K562 (cell line): Measurements from ENCODE around the gene BBC3. TPM values are rescaled to one million over a fixed set of nuclear protein-coding genes. Genes with fewer than 3 reads are reported as not detected.

Experiments
- CTBP1 ChIP-seq: fragments of 450-650 bp; IDR thresholded peaks from 2 replicates; pipeline ENCODE4 v1.6.1; 2016; ENCODE audit warnings: borderline replicate concordance
- DMBX1 ChIP-seq: fragments of 250-450 bp; sonication (Bioruptor Pico); IDR thresholded peaks from 2 replicates; pipeline ENCODE4 v1.8.0; 2022; ENCODE audit warnings: inconsistent platforms, mild to moderate bottlenecking, moderate library complexity, borderline replicate concordance
- FOXM1 ChIP-seq, 2 experiments: fragments of 450-650 bp in 1 of 2; sonication (generic) in 1 of 2; formaldehyde crosslinking in 1 of 2; IDR thresholded peaks; 2 replicates each; pipeline versions ENCODE4 v1.6.1 to v1.9.0; 2017 to 2022; ENCODE audit warnings: low read depth in 2 of 2, mild to moderate bottlenecking in 2 of 2, missing genetic modification reagents in 1 of 2, moderate library complexity in 1 of 2
- FOXP1 ChIP-seq: sonication (generic); formaldehyde crosslinking; IDR thresholded peaks from 2 replicates; pipeline ENCODE4 v1.8.0; 2022; ENCODE audit warnings: mild to moderate bottlenecking, missing genetic modification reagents
- HOXB6 ChIP-seq: fragments of 250-450 bp; sonication (Bioruptor Pico); IDR thresholded peaks from 2 replicates; pipeline ENCODE4 v1.5.1; 2022; ENCODE audit warnings: mild to moderate bottlenecking, borderline replicate concordance
- L3MBTL2 ChIP-seq: fragments of 450-650 bp; IDR thresholded peaks from 2 replicates; pipeline ENCODE4 v1.6.1; 2016; ENCODE audit warnings: mild to moderate bottlenecking, moderate library complexity
- NCOA2 ChIP-seq, 2 experiments: fragments of 450-650 bp; IDR thresholded peaks; 2 replicates each; pipeline ENCODE4 v1.6.1; 2018; ENCODE audit warnings: mild to moderate bottlenecking in 2 of 2, moderate library complexity in 1 of 2; ENCODE audit not compliant: partially characterized antibody in 2 of 2
- SLC30A9 ChIP-seq: fragments of 250-450 bp; sonication (Bioruptor Pico); IDR thresholded peaks from 2 replicates; pipeline ENCODE4 v1.8.0; 2022; ENCODE audit warnings: mild to moderate bottlenecking, moderate library complexity
- TAF1 ChIP-seq: IDR thresholded peaks from 2 replicates; pipeline ENCODE4 v1.6.1; 2011; ENCODE audit warnings: mild to moderate bottlenecking, low read length, moderate library complexity; ENCODE audit not compliant: insufficient read depth, control insufficient read depth, severe bottlenecking; ENCODE audit errors: extremely low read depth
- XRCC3 ChIP-seq: fragments of 450-650 bp; IDR thresholded peaks from 2 replicates; pipeline ENCODE4 v1.6.1; 2017; ENCODE audit warnings: mild to moderate bottlenecking, moderate library complexity
- XRCC5 ChIP-seq: fragments of 200-400 bp; formaldehyde crosslinking; IDR thresholded peaks from 2 replicates; pipeline ENCODE4 v1.6.1; 2017; ENCODE audit warnings: low read depth, mild to moderate bottlenecking, low read length
- ZNF668 ChIP-seq: fragments of 250-450 bp; sonication (Bioruptor Pico); IDR thresholded peaks from 2 replicates; pipeline ENCODE4 v1.8.0; 2022; ENCODE audit warnings: mild to moderate bottlenecking, inconsistent platforms
- polyA plus RNA-seq, 8 experiments: library from polyadenylated mRNA; depleted of rRNA in 4 of 8; stranded (reverse) in 5 of 8; unstranded in 3 of 8; fragments of >200 nt; fragmentation: Nextera tagmentation in 2 of 8; fragmentation: Illumina TruSeq in 1 of 8; extraction: Ambion mirVana in 2 of 8; extraction: Trizol in 1 of 8; gene quantifications; 2 replicates each; pipeline versions ENCODE4 v1.2.1 to v1.2.3, GENCODE V29; 2011 to 2014; ENCODE audit warnings: inconsistent platforms in 1 of 8, missing spikeins in 1 of 8
- total RNA-seq, 7 experiments: library from RNA; depleted of rRNA in 6 of 7; stranded (reverse); fragments of >200 nt in 6 of 7; fragmentation: Illumina TruSeq in 2 of 7; extraction: Trizol in 2 of 7; gene quantifications; 2 replicates each; pipeline versions ENCODE4 v1.2.1 to v1.2.3, GENCODE V29; 2011 to 2021; ENCODE audit warnings: low replicate concordance in 1 of 7
- TF ChIP-seq, protein P1 (sequence below): fragments of 450-650 bp; IDR thresholded peaks from 2 replicates; pipeline ENCODE4 v1.6.1; 2016; ENCODE audit warnings: low read depth
- TF ChIP-seq, protein P2 (sequence below), 2 experiments: IDR thresholded peaks; 2 replicates each; pipeline ENCODE4 v1.6.1; 2012; ENCODE audit warnings: improper control_type of control experiment in 2 of 2, low read depth in 2 of 2, low read length in 2 of 2, borderline replicate concordance in 1 of 2
- TF ChIP-seq, protein P3 (sequence below): IDR thresholded peaks from 2 replicates; pipeline ENCODE4 v1.6.1; 2014; ENCODE audit warnings: antibody characterized with exemption

Gene BBC3
- total and polyA plus RNA-seq, 9 of the 15 experiments (the other 6 are each of a cell fraction or from before 2014, with no cell fraction given), result 0.15 to 30.7 (median 4.8) TPM

DNA sequence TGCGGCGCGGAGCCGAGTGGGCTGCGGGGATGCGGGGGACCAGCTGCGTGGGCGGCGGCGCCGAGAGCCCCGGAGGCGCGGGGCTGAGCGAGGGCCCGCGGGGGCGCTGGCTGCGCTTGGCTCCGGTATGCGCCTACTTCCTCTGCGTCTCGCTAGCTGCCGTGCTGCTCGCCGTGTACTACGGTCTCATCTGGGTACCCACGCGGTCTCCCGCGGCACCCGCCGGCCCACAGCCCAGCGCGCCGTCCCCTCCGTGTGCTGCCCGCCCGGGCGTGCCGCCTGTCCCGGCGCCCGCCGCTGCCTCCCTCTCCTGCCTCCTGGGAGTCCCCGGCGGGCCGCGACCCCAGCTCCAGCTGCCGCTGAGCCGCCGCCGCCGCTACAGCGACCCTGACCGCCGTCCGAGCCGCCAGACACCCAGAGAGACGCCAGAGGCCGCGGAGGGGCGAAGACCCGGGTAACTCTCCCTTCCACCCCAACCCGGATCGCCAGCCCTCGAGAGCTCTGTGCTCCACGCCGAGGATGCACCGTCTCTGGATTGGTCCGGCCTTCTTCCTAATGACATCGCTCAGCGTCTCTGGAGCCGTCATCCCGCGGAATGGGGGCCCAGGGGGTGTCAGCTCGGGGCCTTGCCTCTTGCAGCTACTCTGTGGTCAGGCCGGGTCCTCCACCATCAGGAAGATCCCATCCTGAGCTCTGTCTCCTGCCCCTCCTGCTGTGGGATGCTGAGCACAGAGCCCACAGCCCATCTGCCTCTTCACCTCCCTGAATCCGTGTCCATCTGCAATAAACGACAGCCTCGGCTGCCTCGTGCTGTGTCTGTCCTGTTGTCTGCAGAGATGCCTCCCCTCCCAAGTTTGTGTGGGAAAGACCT lies 44.1 kb upstream of the BBC3 start (continued):
- TF ChIP-seq, protein P1, sequence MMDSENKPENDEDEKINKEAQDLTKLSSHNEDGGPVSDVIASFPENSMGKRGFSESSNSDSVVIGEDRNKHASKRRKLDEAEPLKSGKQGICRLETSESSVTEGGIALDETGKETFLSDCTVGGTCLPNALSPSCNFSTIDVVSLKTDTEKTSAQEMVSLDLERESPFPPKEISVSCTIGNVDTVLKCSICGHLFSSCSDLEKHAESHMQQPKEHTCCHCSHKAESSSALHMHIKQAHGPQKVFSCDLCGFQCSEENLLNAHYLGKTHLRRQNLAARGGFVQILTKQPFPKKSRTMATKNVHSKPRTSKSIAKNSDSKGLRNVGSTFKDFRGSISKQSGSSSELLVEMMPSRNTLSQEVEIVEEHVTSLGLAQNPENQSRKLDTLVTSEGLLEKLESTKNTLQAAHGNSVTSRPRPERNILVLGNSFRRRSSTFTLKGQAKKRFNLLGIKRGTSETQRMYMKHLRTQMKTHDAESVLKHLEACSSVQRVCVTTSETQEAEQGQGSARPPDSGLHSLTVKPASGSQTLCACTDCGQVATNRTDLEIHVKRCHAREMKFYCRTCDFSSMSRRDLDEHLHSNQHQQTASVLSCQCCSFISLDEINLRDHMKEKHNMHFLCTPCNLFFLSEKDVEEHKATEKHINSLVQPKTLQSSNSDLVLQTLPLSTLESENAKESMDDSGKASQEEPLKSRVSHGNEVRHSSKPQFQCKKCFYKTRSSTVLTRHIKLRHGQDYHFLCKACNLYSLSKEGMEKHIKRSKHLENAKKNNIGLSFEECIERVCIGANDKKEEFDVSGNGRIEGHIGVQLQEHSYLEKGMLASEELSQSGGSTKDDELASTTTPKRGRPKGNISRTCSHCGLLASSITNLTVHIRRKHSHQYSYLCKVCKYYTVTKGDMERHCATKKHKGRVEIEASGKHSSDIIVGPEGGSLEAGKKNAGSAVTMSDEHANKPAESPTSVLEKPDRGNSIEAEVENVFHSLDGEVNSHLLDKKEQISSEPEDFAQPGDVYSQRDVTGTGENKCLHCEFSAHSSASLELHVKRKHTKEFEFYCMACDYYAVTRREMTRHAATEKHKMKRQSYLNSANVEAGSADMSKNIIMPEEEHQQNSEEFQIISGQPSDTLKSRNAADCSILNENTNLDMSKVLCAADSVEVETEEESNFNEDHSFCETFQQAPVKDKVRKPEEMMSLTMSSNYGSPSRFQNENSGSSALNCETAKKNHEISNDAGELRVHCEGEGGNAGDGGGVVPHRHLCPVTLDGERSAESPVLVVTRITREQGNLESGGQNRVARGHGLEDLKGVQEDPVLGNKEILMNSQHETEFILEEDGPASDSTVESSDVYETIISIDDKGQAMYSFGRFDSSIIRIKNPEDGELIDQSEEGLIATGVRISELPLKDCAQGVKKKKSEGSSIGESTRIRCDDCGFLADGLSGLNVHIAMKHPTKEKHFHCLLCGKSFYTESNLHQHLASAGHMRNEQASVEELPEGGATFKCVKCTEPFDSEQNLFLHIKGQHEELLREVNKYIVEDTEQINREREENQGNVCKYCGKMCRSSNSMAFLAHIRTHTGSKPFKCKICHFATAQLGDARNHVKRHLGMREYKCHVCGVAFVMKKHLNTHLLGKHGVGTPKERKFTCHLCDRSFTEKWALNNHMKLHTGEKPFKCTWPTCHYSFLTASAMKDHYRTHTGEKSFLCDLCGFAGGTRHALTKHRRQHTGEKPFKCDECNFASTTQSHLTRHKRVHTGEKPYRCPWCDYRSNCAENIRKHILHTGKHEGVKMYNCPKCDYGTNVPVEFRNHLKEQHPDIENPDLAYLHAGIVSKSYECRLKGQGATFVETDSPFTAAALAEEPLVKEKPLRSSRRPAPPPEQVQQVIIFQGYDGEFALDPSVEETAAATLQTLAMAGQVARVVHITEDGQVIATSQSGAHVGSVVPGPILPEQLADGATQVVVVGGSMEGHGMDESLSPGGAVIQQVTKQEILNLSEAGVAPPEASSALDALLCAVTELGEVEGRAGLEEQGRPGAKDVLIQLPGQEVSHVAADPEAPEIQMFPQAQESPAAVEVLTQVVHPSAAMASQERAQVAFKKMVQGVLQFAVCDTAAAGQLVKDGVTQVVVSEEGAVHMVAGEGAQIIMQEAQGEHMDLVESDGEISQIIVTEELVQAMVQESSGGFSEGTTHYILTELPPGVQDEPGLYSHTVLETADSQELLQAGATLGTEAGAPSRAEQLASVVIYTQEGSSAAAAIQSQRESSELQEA, result no peak
- TF ChIP-seq, protein P2, sequence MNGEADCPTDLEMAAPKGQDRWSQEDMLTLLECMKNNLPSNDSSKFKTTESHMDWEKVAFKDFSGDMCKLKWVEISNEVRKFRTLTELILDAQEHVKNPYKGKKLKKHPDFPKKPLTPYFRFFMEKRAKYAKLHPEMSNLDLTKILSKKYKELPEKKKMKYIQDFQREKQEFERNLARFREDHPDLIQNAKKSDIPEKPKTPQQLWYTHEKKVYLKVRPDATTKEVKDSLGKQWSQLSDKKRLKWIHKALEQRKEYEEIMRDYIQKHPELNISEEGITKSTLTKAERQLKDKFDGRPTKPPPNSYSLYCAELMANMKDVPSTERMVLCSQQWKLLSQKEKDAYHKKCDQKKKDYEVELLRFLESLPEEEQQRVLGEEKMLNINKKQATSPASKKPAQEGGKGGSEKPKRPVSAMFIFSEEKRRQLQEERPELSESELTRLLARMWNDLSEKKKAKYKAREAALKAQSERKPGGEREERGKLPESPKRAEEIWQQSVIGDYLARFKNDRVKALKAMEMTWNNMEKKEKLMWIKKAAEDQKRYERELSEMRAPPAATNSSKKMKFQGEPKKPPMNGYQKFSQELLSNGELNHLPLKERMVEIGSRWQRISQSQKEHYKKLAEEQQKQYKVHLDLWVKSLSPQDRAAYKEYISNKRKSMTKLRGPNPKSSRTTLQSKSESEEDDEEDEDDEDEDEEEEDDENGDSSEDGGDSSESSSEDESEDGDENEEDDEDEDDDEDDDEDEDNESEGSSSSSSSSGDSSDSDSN (IDR thresholded peaks at IDR 0.05; ENCODE audit: borderline replicate concordance in 1 of 2, low read depth in 2 of 2, low read length in 2 of 2), result no peak
- TF ChIP-seq FOXM1 (IDR thresholded peaks at IDR 0.05; ENCODE audit: low read depth), result no peak
- TF ChIP-seq FOXM1 (CRISPR knock-in tag; IDR thresholded peaks at IDR 0.05; ENCODE audit: low read depth), result no peak
- TF ChIP-seq XRCC3, result no peak
- TF ChIP-seq, protein P3, sequence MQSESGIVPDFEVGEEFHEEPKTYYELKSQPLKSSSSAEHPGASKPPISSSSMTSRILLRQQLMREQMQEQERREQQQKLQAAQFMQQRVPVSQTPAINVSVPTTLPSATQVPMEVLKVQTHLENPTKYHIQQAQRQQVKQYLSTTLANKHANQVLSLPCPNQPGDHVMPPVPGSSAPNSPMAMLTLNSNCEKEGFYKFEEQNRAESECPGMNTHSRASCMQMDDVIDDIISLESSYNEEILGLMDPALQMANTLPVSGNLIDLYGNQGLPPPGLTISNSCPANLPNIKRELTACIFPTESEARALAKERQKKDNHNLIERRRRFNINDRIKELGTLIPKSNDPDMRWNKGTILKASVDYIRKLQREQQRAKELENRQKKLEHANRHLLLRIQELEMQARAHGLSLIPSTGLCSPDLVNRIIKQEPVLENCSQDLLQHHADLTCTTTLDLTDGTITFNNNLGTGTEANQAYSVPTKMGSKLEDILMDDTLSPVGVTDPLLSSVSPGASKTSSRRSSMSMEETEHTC, result no peak
- TF ChIP-seq L3MBTL2, result no peak; the same call in 1 of the 2 replicates
- TF ChIP-seq ZNF668 (CRISPR knock-in tag), result no peak
- no peak for TF ChIP-seq NCOA2 (IDR thresholded peaks at IDR 0.05; ENCODE audit: partially characterized antibody in 2 of 2)
- no peak for TF ChIP-seq HOXB6 (CRISPR knock-in tag)
- TF ChIP-seq TAF1, result peak; percentile 25
- TF ChIP-seq FOXP1 (CRISPR knock-in tag), result 0 out of 2 replicates have a peak, but pooled peaks have one; percentile 19
- TF ChIP-seq DMBX1 (CRISPR knock-in tag), result no peak
- TF ChIP-seq XRCC5, result no peak
- no peak for TF ChIP-seq CTBP1
- no peak for TF ChIP-seq SLC30A9 (CRISPR knock-in tag)
